Epithelial cell of proximal tubule (primary cell): ENCODE results near the gene PEX16. TPM values are rescaled to one million over a fixed set of nuclear protein-coding genes. Genes with fewer than 3 reads are reported as not detected.
A peak's percentile ranks its signal among the peaks of the same experiment; 100 is the strongest.
"Not testable (repeated sequence)": the region's sequence is repeated elsewhere in the genome, so short reads cannot be mapped to it uniquely, and the experiment has no call there.

Experiments
- DNase-seq: peaks from one replicate; pipeline ENCODE4 v3.0.0-alpha.2; 2011; ENCODE audit warnings: low read depth
- H3K4me3 ChIP-seq: 2 replicates; pipeline ENCODE4 v1.5.1; 2011; ENCODE audit warnings: low read depth, mild to moderate bottlenecking, low read length
- CTCF ChIP-seq: conservative IDR thresholded peaks from 2 replicates; pipeline ENCODE4 v1.5.1; 2012; ENCODE audit warnings: low read depth, mild to moderate bottlenecking, low read length
- total RNA-seq: library from RNA; depleted of rRNA; stranded (reverse); fragments of >200 nt; gene quantifications from 2 replicates; pipeline ENCODE4 v1.2.3, GENCODE V29; 2015

PEX16 gene
- total RNA-seq, 1 donor from 2014 or later, result 24.3 TPM

GRCh38 chr11:45900916-45901617 is 16.6 kb downstream of the PEX16 start:
- no peak for TF ChIP-seq CTCF
- H3K4me3 ChIP-seq, result peak overlapping the region; percentile 61
- no peak for DNase-seq

GRCh38 chr11:45900175-45900800 is 17.4 kb downstream of the PEX16 start:
- DNase-seq, result not testable (repeated sequence)
- H3K4me3 ChIP-seq, result peak overlapping the region; percentile 61

DNA sequence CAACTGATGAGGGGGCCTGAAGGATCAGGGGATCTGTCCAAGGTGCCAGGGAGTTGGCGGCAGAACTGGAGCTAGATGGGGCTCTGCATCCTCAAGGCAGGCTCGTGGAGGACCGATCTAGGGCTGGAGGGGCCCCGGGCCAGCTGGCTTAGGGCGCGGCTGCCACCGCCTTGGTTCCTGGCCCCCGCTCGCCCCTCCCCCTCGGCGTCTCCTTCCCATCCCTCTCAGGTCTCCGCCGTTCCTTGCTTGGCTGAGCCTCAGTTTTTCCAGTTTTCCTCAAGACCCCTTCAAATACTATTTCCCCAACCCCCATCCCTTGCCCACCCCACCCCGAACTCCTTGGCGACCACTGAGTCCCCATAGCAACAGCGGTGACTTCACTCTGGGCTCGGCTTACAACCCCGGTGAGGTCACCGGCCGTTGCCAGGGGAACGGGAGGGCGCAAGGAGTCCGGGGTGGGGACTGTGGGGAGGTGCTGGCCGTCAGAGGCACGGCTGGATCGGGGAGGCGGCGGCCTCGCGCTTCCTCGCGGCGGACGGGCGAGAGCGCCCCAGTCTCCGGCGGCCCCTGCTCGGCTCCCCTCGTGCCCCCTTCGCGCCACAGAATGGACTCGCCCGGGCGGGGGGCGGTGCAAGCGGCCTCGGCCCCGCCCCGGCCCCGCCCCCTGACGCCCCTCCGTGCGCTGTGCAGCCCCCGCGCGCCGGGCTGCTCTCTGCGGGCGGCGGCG is 18.1 kb downstream of the PEX16 start:
- peak overlapping the region; percentile 61 for H3K4me3 ChIP-seq
- no peak for TF ChIP-seq CTCF
- no peak for DNase-seq

- TF ChIP-seq CTCF, result no peak
- DNase-seq, result no peak
- H3K4me3 ChIP-seq, result no peak overlapping the region
These were observed 18.6 kb downstream of the PEX16 start for GRCh38 chr11:45899086-45899447.

GRCh38 chr11:45897556-45897955 is 20.1 kb downstream of the PEX16 start:
- no peak overlapping the region for H3K4me3 ChIP-seq
- no peak for TF ChIP-seq CTCF
- DNase-seq, result no peak

GRCh38 chr11:45896422-45896984 is 21.2 kb downstream of the PEX16 start:
- no peak for TF ChIP-seq CTCF
- no peak for DNase-seq
- no peak overlapping the region for H3K4me3 ChIP-seq

- no peak for TF ChIP-seq CTCF
- DNase-seq, result no peak
These were observed 22.0 kb downstream of the PEX16 start for GRCh38 chr11:45895553-45896259.

More at GRCh38 chr11:45895553-45896259, 22.0 kb downstream of the PEX16 start:
- H3K4me3 ChIP-seq, result no peak overlapping the region
